ENCODE measurements around the gene PNLIPRP3.

- TF ChIP-seq ZBTB11 (tag by site-specific recombination; conservative IDR thresholded peaks at IDR 0.05; ENCODE audit: low read depth) (no peak), ZBTB10 (tag by site-specific recombination; IDR thresholded peaks at IDR 0.05) (no peak), CTCF (tag by site-specific recombination; IDR thresholded peaks at IDR 0.05) (no peak), ZNF148 (tag by site-specific recombination; IDR thresholded peaks at IDR 0.05; ENCODE audit: borderline replicate concordance) (no peak), INSM2 (tag by site-specific recombination; IDR thresholded peaks at IDR 0.05) (no peak), ZNF239 (tag by site-specific recombination; IDR thresholded peaks at IDR 0.05) (no peak)
Measured at GRCh38 chr10:116504786-116505185, 77.1 kb downstream of the PNLIPRP3 start.
